Measurements from ENCODE around the gene PLXNA1. TPM values are rescaled to one million over a fixed set of nuclear protein-coding genes. Genes with fewer than 3 reads are reported as not detected.

The PLXNA1 gene
- total RNA-seq, 2 experiments from 2014 or later = 6.5 to 7.4 TPM

GRCh38 chr3:126998728-126999127 lies 15.8 kb downstream of the PLXNA1 start:
- H3K27ac Mint-ChIP-seq = no peak overlapping the region
- DNase-seq = no peak
- CTCF ChIA-PET = no interaction called here
- H3K9me3 Mint-ChIP-seq = no peaks in the 10 kb centered on the region
- H3K4me3 Mint-ChIP-seq = no peak overlapping the region
- no peaks in the 10 kb centered on the region for H3K36me3 Mint-ChIP-seq (ENCODE audit: low read depth)
- POLR2A ChIA-PET = no interaction called here
- H3K4me1 Mint-ChIP-seq = no peaks in the 10 kb centered on the region
- H3K27me3 Mint-ChIP-seq = no peaks in the 10 kb centered on the region

GRCh38 chr3:126999383-126999782 lies 16.5 kb downstream of the PLXNA1 start:
- no peaks in the 10 kb centered on the region for H3K9me3 Mint-ChIP-seq
- H3K27me3 Mint-ChIP-seq = no peaks in the 10 kb centered on the region
- ChIA-PET CTCF (no interaction called here), POLR2A (no interaction called here)
- H3K4me1 Mint-ChIP-seq = no peaks in the 10 kb centered on the region
- DNase-seq = no peak
- H3K27ac Mint-ChIP-seq = no peak overlapping the region
- H3K4me3 Mint-ChIP-seq = no peak overlapping the region
- no peaks in the 10 kb centered on the region for H3K36me3 Mint-ChIP-seq (ENCODE audit: low read depth)

DNA sequence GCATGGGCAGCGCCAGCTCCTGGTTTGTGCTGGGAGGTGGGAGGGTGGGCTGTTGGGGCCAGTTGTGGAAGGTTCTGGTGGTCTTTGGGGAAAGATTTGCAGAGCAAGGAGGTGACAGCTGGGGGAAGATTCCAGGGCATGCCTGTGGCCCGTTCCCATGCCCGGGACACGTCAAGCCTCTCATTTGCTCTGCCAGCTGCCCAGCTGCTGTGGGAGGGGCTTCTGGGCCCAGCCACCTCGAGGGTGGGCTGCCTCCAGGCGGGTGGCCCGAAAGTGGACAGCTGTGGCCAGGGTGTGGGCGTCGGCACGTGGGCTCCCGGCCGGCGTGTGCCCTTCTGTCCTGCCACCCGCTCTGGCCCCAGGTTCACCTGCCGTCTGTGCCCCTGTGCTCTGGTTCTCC lies 17.2 kb downstream of the PLXNA1 start:
- DNase-seq = no peak
- Mint-ChIP-seq H3K27ac (no peak overlapping the region), H3K36me3 (ENCODE audit: low read depth) (no peaks in the 10 kb centered on the region), H3K27me3 (no peaks in the 10 kb centered on the region), H3K4me1 (no peaks in the 10 kb centered on the region), H3K9me3 (no peaks in the 10 kb centered on the region), H3K4me3 (no peak overlapping the region)
- POLR2A ChIA-PET = no interaction called here
- CTCF ChIA-PET = no interaction called here

DNA sequence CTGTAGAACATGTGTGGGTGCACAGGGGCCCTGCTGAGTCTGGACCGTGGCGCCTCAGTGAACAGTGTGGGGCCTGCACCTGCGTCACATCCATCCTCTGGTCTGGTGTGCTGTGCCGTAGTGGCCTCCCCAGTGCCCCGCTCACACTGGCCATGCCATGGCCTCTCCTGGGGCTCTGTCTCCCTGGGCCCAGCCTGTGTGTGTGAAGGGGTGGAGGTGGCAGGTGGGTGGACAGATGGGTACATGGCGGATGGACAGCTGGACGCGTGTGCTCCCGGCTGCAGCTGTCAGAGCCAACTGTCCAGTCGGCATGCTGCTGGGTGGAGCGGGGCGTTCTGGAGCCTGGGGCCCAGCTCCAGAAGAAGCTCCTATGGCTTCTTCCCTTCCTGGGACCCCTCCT lies 17.8 kb downstream of the PLXNA1 start:
- H3K27ac Mint-ChIP-seq = no peak overlapping the region
- ChIA-PET POLR2A (no interaction called here), CTCF (no interaction called here)
- H3K9me3 Mint-ChIP-seq = no peaks in the 10 kb centered on the region
- DNase-seq = no peak
- no peaks in the 10 kb centered on the region for H3K4me1 Mint-ChIP-seq
- no peak overlapping the region for H3K4me3 Mint-ChIP-seq
- no peaks in the 10 kb centered on the region for H3K36me3 Mint-ChIP-seq (ENCODE audit: low read depth)
- H3K27me3 Mint-ChIP-seq = no peaks in the 10 kb centered on the region

DNA sequence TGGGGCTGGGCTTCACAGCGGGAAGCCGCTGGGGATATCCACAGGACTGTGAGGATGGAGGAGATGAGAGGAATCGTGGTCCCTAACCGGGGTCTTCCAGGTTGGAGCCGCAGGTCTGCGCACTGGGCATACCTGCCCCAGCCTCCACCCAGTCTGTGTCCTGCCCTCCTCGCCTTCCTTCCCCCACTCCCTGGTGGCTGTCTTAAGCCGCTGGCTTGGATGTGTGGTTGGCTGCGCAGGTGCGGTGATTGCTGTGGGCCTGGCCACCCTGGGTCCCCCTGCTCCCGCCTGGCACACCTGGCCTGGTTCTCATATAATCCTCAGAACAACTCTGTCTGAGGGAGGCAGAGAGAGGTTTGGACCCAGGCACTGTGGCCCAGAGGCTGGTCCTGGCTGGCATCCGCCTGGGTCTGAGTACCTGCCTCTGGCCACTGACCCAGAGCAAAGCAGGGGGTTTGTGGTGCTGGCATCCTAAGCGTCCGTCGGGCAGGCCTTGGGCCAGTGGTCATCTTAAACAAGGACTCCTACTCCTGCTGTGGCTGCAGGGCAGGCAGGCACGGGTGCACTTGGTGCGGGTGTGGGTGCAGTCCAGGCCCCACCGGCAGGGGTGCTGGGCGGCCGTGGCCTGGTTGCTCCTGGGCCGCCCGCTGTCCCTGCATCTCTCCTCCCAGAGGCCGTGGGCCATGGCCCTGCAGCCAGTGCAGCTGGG lies 18.7 kb downstream of the PLXNA1 start:
- no peaks in the 10 kb centered on the region for H3K27me3 Mint-ChIP-seq
- H3K36me3 Mint-ChIP-seq (ENCODE audit: low read depth) = no peaks in the 10 kb centered on the region
- ChIA-PET CTCF (no interaction called here), POLR2A (no interaction called here)
- H3K4me3 Mint-ChIP-seq = no peak overlapping the region
- H3K9me3 Mint-ChIP-seq = no peaks in the 10 kb centered on the region
- H3K27ac Mint-ChIP-seq = no peak overlapping the region
- no peaks in the 10 kb centered on the region for H3K4me1 Mint-ChIP-seq
- no peak for DNase-seq

GRCh38 chr3:127002195-127003174 lies 19.6 kb downstream of the PLXNA1 start:
- Mint-ChIP-seq H3K36me3 (ENCODE audit: low read depth) (no peaks in the 10 kb centered on the region), H3K9me3 (no peaks in the 10 kb centered on the region), H3K4me3 (no peak overlapping the region), H3K4me1 (no peaks in the 10 kb centered on the region), H3K27ac (no peak overlapping the region), H3K27me3 (no peaks in the 10 kb centered on the region)
- POLR2A ChIA-PET = no interaction called here
- CTCF ChIA-PET = no interaction called here
- no peak for DNase-seq

- DNase-seq = no peak
- ChIA-PET CTCF (no interaction called here), POLR2A (no interaction called here)
- no peaks in the 10 kb centered on the region for H3K4me1 Mint-ChIP-seq
- no peak overlapping the region for H3K27ac Mint-ChIP-seq
- no peaks in the 10 kb centered on the region for H3K9me3 Mint-ChIP-seq
- no peaks in the 10 kb centered on the region for H3K36me3 Mint-ChIP-seq (ENCODE audit: low read depth)
- no peak overlapping the region for H3K4me3 Mint-ChIP-seq
- no peaks in the 10 kb centered on the region for H3K27me3 Mint-ChIP-seq
These were observed 20.2 kb downstream of the PLXNA1 start for GRCh38 chr3:127003175-127003555.

- ChIA-PET CTCF (no interaction called here), POLR2A (no interaction called here)
- DNase-seq = no peak
These were observed 20.8 kb downstream of the PLXNA1 start for GRCh38 chr3:127003601-127004280.

DNA sequence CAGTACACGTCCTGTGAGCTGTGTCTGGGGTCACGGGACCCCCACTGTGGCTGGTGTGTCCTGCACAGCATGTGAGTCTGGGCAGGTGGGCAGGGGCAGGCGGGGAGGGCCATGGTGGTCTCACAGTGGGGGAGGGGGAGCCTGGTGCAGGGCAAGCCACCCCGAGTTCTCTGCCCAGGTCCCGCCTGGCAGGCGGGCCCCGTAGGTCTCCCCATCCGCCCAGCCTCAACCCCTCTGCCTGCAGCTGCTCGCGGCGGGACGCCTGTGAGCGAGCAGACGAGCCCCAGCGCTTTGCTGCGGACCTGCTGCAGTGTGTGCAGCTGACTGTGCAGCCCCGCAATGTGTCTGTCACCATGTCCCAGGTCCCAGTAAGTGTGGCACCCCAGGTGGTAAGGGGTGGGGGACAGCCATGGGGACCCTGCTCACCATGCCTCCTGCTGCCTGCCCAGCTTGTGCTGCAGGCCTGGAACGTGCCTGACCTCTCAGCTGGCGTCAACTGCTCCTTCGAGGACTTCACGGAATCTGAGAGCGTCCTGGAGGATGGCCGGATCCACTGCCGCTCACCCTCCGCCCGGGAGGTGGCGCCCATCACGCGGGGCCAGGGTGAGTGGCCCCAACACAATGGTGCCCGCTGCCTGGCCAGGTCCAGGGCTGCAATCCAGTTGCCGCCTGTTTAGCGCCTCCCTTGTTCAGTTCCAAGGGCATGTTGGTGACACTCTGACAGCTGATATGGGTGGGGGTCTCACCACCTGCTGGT lies 21.9 kb downstream of the PLXNA1 start:
- ChIA-PET POLR2A (no interaction called here), CTCF (no interaction called here)
- no peak overlapping the region for H3K4me3 Mint-ChIP-seq
- H3K9me3 Mint-ChIP-seq = no peaks in the 10 kb centered on the region
- H3K4me1 Mint-ChIP-seq = no peaks in the 10 kb centered on the region
- H3K27ac Mint-ChIP-seq = no peak overlapping the region
- H3K27me3 Mint-ChIP-seq = no peaks in the 10 kb centered on the region
- no peaks in the 10 kb centered on the region for H3K36me3 Mint-ChIP-seq (ENCODE audit: low read depth)
- no peak for DNase-seq

More at GRCh38 chr3:127003601-127004280, 20.8 kb downstream of the PLXNA1 start:
- Mint-ChIP-seq H3K27ac (no peak overlapping the region), H3K27me3 (no peaks in the 10 kb centered on the region), H3K4me1 (no peaks in the 10 kb centered on the region), H3K9me3 (no peaks in the 10 kb centered on the region), H3K4me3 (no peak overlapping the region), H3K36me3 (ENCODE audit: low read depth) (no peaks in the 10 kb centered on the region)

DNA sequence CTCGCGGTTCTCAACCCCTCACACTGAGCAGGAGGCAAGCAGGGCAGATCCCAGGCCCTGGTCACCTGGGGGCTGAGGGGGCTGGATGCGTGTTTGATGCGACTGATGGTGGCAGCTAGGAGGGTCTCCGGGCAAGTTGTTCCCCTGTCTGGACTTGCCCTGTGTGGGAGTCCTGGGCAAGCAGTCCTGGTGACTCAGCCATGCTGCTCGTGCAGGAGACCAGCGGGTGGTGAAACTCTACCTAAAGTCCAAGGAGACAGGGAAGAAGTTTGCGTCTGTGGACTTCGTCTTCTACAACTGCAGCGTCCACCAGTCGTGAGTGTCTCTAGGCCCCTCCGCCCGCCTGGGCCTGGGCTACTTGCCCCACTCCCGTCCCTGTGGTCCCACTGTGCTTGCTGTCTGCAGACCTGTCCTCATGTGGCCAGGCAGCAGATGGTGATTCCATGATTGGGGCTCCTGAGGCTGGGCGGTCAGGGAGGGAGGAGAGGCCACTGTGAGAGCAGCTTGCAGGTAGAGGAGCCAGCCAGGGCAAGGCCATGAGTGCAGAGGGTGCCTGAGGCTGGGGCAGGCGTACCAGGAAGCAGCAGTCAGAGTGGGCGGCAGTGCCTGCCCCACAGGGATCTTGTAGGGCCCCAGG lies 23.1 kb downstream of the PLXNA1 start:
- no peaks in the 10 kb centered on the region for H3K36me3 Mint-ChIP-seq (ENCODE audit: low read depth)
- H3K4me1 Mint-ChIP-seq = no peaks in the 10 kb centered on the region
- ChIA-PET CTCF (no interaction called here), POLR2A (no interaction called here)
- no peak overlapping the region for H3K4me3 Mint-ChIP-seq
- no peak for DNase-seq
- no peaks in the 10 kb centered on the region for H3K27me3 Mint-ChIP-seq
- H3K27ac Mint-ChIP-seq = no peak overlapping the region
- no peaks in the 10 kb centered on the region for H3K9me3 Mint-ChIP-seq

DNA sequence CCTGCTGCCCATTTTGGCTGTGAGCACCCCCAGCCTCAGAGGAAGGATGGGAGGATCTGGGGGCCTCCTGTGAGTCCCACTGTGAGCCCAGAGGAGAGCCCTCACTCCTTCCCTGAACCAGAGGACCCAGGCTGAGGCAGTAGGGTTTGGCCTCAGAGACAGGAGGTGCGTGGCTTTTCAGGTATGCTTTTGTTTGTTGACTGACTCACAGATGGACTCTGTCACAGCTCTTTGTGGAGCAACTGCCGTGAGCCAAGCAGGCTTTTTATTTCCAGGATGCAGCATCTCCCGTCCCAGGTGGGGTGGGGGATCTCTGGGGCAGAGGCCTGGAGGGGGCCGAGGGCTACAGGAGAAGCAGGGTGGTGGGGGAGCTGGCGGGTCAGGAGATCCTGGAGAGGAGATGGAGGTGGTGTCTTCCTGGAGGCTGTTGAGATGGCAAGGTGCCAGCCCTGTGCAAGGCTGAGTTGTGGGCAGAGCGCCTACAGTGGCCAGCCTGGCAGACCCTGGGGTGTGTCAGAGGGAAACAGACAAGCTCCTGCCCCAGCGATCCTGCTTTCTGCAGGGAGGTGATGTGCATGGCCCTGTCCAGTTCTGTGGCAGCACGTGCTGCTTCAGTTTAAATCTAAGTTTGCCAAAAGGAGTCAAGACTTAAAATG lies 24.0 kb downstream of the PLXNA1 start:
- Mint-ChIP-seq H3K9me3 (no peaks in the 10 kb centered on the region), H3K4me3 (no peak overlapping the region), H3K4me1 (no peaks in the 10 kb centered on the region), H3K27me3 (no peaks in the 10 kb centered on the region), H3K36me3 (ENCODE audit: low read depth) (no peaks in the 10 kb centered on the region), H3K27ac (no peak overlapping the region)
- POLR2A ChIA-PET = no interaction called here
- DNase-seq = no peak
- CTCF ChIA-PET = no interaction called here

DNA sequence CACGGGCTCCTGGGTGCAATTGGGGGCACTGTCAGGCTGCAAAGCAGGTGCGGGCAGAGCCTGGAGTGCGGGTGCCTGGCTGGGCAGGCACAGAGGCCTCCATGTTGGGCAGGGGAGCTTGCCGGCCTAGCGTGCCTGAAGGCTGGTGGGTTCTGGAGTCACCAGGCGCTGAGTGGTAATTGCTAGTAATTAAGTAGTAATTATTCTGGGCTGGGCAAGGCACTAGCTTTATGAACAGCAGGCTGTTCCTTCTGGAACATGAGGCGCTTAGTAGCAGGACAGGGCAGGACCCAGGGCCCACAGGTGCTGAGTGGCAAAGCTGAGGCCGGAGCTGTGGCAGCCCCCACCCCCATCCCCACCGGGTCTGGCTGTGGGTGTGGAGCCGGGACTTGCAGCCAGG lies 25.3 kb downstream of the PLXNA1 start:
- H3K36me3 Mint-ChIP-seq (ENCODE audit: low read depth) = no peaks in the 10 kb centered on the region
- H3K27ac Mint-ChIP-seq = no peak overlapping the region
- ChIA-PET POLR2A (interaction anchor here (0.7 kb wide), 1 partner anchor 29 kb away, joined by 3 read pairs; no protein-coding TSS in a partner anchor), CTCF (no interaction called here)
- DNase-seq = no peak
- no peaks in the 10 kb centered on the region for H3K4me1 Mint-ChIP-seq
- no peak overlapping the region for H3K4me3 Mint-ChIP-seq
- no peaks in the 10 kb centered on the region for H3K27me3 Mint-ChIP-seq
- H3K9me3 Mint-ChIP-seq = no peaks in the 10 kb centered on the region

All from activated CD4-positive, alpha-beta memory T cell treated with anti-CD3 and anti-CD28 coated beads, Interleukin-2, amount 10 ng/mL, durations not matched to agents 7 days and 5 days (primary cell).